Measurements from ENCODE around the gene DNAJB6. TPM values are rescaled to one million over a fixed set of nuclear protein-coding genes. Genes with fewer than 3 reads are reported as not detected.
A peak's percentile ranks its signal among the peaks of the same experiment; 100 is the strongest.
"Not testable (repeated sequence)": the region's sequence is repeated elsewhere in the genome, so short reads cannot be mapped to it uniquely, and the experiment has no call there.

The DNAJB6 gene
- total and polyA plus RNA-seq, 8 donors: 48.7 to 233 (median 65.4) TPM

DNA sequence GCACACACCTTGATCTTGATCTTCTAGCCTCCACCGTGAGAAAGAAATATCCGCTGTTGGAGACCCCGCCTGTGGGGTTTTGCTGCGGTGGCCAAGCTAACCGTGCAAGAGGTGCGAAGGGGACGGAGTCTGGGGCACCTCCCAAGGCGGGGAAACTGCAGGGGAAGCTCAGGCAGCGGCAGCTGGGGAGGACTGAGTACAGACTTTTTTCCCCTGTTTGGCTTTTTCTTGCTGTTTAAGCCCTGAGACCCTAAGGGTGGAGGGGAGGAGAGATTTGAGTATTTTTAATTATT, 108.0 kb downstream of the DNAJB6 start:
- no peaks in the 10 kb centered on the region for H3K4me1 ChIP-seq
- TF ChIP-seq POLR2AphosphoS5 (IDR thresholded peaks at IDR 0.05) (no peak), POLR2A (IDR thresholded peaks at IDR 0.05) (no peak), EP300 (IDR thresholded peaks at IDR 0.05) (no peak)
- TF ChIP-seq, protein P1, sequence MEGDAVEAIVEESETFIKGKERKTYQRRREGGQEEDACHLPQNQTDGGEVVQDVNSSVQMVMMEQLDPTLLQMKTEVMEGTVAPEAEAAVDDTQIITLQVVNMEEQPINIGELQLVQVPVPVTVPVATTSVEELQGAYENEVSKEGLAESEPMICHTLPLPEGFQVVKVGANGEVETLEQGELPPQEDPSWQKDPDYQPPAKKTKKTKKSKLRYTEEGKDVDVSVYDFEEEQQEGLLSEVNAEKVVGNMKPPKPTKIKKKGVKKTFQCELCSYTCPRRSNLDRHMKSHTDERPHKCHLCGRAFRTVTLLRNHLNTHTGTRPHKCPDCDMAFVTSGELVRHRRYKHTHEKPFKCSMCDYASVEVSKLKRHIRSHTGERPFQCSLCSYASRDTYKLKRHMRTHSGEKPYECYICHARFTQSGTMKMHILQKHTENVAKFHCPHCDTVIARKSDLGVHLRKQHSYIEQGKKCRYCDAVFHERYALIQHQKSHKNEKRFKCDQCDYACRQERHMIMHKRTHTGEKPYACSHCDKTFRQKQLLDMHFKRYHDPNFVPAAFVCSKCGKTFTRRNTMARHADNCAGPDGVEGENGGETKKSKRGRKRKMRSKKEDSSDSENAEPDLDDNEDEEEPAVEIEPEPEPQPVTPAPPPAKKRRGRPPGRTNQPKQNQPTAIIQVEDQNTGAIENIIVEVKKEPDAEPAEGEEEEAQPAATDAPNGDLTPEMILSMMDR (IDR thresholded peaks at IDR 0.05): no peak
- DNase-seq: no peak
- intact Hi-C loops (cut with DNase I; ENCODE audit: low total_unique reads): no loop called here
- H3K9me3 ChIP-seq: no peaks in the 10 kb centered on the region
- no peak overlapping the region for H3K4me3 ChIP-seq
- H3K27me3 ChIP-seq: no peaks in the 10 kb centered on the region
- H3K27ac ChIP-seq: no peak overlapping the region
- 69 to 86% (median 71%) methylated on average over 9 of the region's 9 CpGs for WGBS, 5 donors
- H3K36me3 ChIP-seq: no peaks in the 10 kb centered on the region

GRCh38 chr7:157445246-157445955, 108.6 kb downstream of the DNAJB6 start:
- no peaks in the 10 kb centered on the region for H3K27me3 ChIP-seq
- H3K4me1 ChIP-seq: no peaks in the 10 kb centered on the region
- no peak for DNase-seq
- no peaks in the 10 kb centered on the region for H3K9me3 ChIP-seq
- H3K36me3 ChIP-seq: no peaks in the 10 kb centered on the region
- intact Hi-C loops (cut with DNase I; ENCODE audit: low total_unique reads): no loop called here
- 72 to 83% (median 80%) methylated on average over 11 to 16 of the region's 16 CpGs for WGBS, 5 donors
- no peak overlapping the region for H3K4me3 ChIP-seq
- H3K27ac ChIP-seq: no peak overlapping the region
- TF ChIP-seq, protein P1 (IDR thresholded peaks at IDR 0.05): no peak
- TF ChIP-seq POLR2A (IDR thresholded peaks at IDR 0.05) (no peak), EP300 (IDR thresholded peaks at IDR 0.05) (no peak), POLR2AphosphoS5 (IDR thresholded peaks at IDR 0.05) (no peak)

DNA sequence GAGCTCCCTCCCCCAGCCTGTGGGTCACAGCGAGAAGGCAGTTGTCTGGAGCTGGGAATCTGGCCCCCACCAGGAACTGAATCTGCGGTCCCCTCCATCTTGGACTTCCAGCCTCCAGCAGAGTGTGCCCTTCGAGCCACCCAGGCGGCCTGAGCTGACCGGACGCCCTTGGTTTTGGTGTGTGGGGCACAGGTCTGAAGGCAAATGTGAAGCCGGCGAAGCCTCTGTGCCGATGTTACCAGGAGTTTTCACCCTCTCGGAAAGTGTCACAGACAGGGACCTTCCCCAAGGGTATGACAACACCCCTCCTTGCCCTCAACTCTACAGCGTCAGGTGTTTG, 109.1 kb downstream of the DNAJB6 start:
- intact Hi-C loops (cut with DNase I; ENCODE audit: low total_unique reads): no loop called here
- 89 to 98% (median 92%) methylated on average over 10 to 11 of the region's 11 CpGs for WGBS, 5 donors
- no peaks in the 10 kb centered on the region for H3K27me3 ChIP-seq
- H3K4me3 ChIP-seq: no peak overlapping the region
- no peaks in the 10 kb centered on the region for H3K9me3 ChIP-seq
- no peak for DNase-seq
- H3K27ac ChIP-seq: no peak overlapping the region
- no peaks in the 10 kb centered on the region for H3K4me1 ChIP-seq
- H3K36me3 ChIP-seq: no peaks in the 10 kb centered on the region
- TF ChIP-seq, protein P1 (IDR thresholded peaks at IDR 0.05): no peak
- TF ChIP-seq POLR2A (IDR thresholded peaks at IDR 0.05): no peak
- no peak for TF ChIP-seq EP300 (IDR thresholded peaks at IDR 0.05)
- no peak for TF ChIP-seq POLR2AphosphoS5 (IDR thresholded peaks at IDR 0.05)

- H3K4me1 ChIP-seq: no peaks in the 10 kb centered on the region
- 56 to 80% (median 63%) methylated on average over 6 of the region's 6 CpGs for WGBS, 5 donors
- H3K9me3 ChIP-seq: no peaks in the 10 kb centered on the region
- intact Hi-C loops (cut with DNase I; ENCODE audit: low total_unique reads): no loop called here
- no peaks in the 10 kb centered on the region for H3K36me3 ChIP-seq
- TF ChIP-seq POLR2A (IDR thresholded peaks at IDR 0.05): no peak
- no peak overlapping the region for H3K4me3 ChIP-seq
- no peaks in the 10 kb centered on the region for H3K27me3 ChIP-seq
- DNase-seq: no peak
- H3K27ac ChIP-seq: no peak overlapping the region
Measured at GRCh38 chr7:157446322-157446721, 109.5 kb downstream of the DNAJB6 start.

GRCh38 chr7:157454003-157454402, 117.2 kb downstream of the DNAJB6 start:
- H3K4me3 ChIP-seq; H3K4me1 ChIP-seq; H3K27ac ChIP-seq; H3K36me3 ChIP-seq; intact Hi-C loops (cut with DNase I; ENCODE audit: low total_unique reads): not testable (repeated sequence)
- peaks cover 0 to 17% (median 0%) of the 10 kb centered on the region in 3 donors for H3K27me3 ChIP-seq
- peaks cover 0 to 19% (median 13%) of the 10 kb centered on the region in 4 donors for H3K9me3 ChIP-seq
- peak in 1 of 2 donors; percentile 10 for DNase-seq
- 83 to 88% (median 86%) methylated on average over 11 to 12 of the region's 12 CpGs for WGBS, 5 donors

Data from stomach (tissue), 9 donors.